Epithelial cell of proximal tubule (primary cell): Measurements from ENCODE around the gene SH2D5. TPM values are rescaled to one million over a fixed set of nuclear protein-coding genes. Genes with fewer than 3 reads are reported as not detected.

Experiments
- DNase-seq: peaks from one replicate; pipeline ENCODE4 v3.0.0-alpha.2; 2011; ENCODE audit warnings: low read depth
- H3K4me3 ChIP-seq: 2 replicates; pipeline ENCODE4 v1.5.1; 2011; ENCODE audit warnings: low read depth, mild to moderate bottlenecking, low read length
- CTCF ChIP-seq: conservative IDR thresholded peaks from 2 replicates; pipeline ENCODE4 v1.5.1; 2012; ENCODE audit warnings: low read depth, mild to moderate bottlenecking, low read length
- total RNA-seq: library from RNA; depleted of rRNA; stranded (reverse); fragments of >200 nt; gene quantifications from 2 replicates; pipeline ENCODE4 v1.2.3, GENCODE V29; 2015

SH2D5 gene
- total RNA-seq, 1 donor from 2014 or later = 15.2 TPM

- no peak for DNase-seq
- no peak for TF ChIP-seq CTCF
- H3K4me3 ChIP-seq = no peak overlapping the region
Measured at GRCh38 chr1:20691872-20692271, 40.6 kb downstream of the SH2D5 start.

DNA sequence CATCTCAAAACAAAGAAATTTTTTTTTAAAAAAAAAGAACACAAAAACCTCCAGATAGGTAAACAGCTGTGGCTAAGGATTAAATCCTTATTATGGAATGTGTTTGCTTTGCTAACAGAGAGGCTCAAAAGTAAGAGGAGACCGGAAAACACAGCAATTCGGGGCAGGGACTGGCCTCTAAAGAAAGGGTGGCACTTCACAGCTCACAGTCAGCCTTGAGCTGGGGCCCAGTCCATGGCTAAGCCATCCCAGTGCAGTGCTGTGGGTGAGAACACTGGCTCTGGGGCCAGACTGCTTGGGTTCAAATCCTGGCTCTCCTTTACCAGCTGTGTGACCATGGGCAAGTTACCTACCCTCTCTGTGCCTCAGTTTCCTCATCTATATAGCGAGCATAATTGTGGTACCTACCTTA is 42.9 kb downstream of the SH2D5 start:
- DNase-seq = no peak
- no peak for TF ChIP-seq CTCF

GRCh38 chr1:20686883-20687725 is 45.4 kb downstream of the SH2D5 start:
- H3K4me3 ChIP-seq = no peak overlapping the region
- DNase-seq = no peak
- no peak for TF ChIP-seq CTCF

More for the DNA sequence above, 42.9 kb downstream of the SH2D5 start:
- H3K4me3 ChIP-seq = no peak overlapping the region

GRCh38 chr1:20685741-20686140 is 46.8 kb downstream of the SH2D5 start:
- no peak overlapping the region for H3K4me3 ChIP-seq
- no peak for DNase-seq
- TF ChIP-seq CTCF = no peak

GRCh38 chr1:20685099-20685662 is 47.3 kb downstream of the SH2D5 start:
- no peak for DNase-seq
- H3K4me3 ChIP-seq = no peak overlapping the region
- TF ChIP-seq CTCF = no peak

DNA sequence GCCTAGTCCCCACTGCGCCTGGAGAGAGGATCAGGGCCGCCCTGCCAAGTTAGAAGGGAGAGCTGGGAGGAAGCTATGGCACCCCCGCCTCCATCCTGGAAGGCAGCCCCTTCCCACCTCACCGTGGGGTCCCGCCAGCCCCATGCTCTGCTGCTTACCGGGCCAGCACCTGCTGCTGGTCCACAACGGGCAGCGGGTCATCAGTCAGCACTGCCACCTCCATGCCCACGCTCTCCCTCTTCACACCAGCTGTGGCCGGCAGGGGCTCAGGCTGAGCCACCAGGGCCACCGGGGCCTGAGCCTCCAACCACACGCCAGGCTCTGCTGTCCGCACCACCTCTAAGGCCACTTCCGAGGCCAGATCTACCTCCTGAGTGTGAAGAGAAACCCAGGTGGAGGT is 47.9 kb downstream of the SH2D5 start:
- H3K4me3 ChIP-seq = no peak overlapping the region
- DNase-seq = no peak
- TF ChIP-seq CTCF = no peak
